GM21576 (cell line): ENCODE measurements around the gene FKBP10.
"Not testable (repeated sequence)": the region's sequence is repeated elsewhere in the genome, so short reads cannot be mapped to it uniquely, and the experiment has no call there.

Experiments
- ATAC-seq: cut with Tn5 transposase; IDR thresholded peaks from one replicate; pipeline ENCODE4 v1.9.1; 2021; ENCODE audit warnings: mild to moderate bottlenecking, moderate library complexity; ENCODE audit not compliant: unreplicated experiment

Gene FKBP10

DNA sequence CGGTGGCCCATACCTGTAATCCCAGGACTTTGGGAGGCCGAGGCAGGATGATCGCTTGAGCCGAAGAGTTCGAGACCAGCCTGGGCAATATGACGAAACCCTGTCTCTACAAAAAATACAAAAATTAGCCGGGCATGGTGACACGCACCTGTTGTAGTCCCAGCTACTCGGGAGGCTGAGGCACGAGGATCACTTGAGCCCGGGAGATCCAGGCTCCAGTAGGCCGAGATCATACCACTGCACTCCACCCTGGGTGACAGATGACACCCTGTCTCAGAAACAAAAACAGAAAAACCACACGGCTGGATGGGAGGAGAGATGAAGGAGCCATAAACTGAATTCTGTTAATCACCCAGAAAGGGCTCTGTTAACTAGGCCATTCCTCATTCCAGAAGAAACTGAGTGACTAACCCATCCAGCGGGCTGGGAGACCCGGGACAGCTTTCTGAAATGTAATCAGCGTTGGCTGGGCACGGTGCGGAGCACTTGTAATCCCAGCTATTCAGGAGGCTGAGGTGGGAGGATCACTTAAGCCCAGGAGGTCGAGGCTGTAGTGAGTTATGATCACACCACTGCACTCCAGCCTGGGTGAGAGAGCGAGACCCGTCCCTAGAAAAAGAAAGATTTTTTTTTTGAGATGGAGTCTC is 23.9 kb downstream of the FKBP10 start:
- no peak for ATAC-seq

DNA sequence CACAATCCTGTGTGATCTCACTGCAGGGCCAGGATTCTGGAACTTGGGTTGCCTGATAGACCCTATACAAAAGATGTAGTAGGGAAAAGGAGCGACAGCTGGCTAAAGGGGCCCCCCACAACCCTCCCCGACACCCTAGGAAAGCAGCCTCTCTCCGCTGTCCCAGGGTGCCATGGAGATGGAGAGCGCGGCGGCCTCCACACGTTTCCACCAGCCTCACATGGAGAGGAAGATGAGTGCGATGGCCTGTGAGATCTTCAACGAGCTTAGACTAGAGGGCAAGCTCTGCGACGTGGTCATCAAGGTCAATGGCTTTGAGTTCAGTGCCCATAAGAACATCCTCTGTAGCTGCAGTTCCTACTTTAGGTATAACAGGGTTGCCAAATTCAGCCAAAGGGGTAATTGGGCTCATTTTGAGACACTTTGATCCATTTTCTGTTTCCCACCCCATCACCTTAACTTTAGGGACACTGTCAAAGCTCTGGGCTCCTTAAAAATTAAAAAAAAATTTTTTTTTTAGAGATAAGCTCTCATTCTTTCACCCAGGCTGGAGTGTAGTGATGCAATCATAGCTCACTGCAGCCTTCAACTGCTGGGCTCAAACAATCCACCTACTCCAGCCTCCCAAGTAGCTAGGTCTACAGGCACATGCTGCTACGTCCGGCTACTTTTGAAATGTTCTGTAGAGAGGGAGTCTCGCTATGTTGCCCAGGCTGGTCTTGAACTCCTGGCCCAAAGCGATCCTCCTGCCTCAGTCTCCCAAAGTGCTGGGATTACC is 25.1 kb downstream of the FKBP10 start, which contains the start of gene KLHL10:
Gene KLHL10 (plus strand): TSS at position 65 of the 778 bp plus-strand sequence. CDS start 108 bp downstream, at position 173.
- ATAC-seq, result no peak

DNA sequence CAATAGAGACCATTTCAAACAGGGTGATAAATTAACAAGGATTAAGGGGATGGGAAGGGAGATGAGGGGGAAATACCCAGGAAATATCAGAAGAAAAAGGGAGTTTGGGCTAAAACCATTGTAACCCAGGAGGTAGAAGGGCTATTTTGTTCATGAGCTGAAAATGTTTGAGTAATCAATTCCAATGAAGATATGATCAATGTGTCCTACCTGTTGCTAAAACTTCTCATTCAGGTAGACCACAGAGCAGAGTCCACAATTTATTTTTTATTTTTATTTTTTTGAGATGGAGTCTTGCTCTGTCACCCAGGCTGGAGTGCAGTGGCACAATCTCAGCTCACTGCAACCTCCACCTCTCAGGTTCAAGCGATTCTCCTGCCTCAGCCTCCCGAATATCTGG is 26.6 kb downstream of the FKBP10 start:
- not testable (repeated sequence) for ATAC-seq

DNA sequence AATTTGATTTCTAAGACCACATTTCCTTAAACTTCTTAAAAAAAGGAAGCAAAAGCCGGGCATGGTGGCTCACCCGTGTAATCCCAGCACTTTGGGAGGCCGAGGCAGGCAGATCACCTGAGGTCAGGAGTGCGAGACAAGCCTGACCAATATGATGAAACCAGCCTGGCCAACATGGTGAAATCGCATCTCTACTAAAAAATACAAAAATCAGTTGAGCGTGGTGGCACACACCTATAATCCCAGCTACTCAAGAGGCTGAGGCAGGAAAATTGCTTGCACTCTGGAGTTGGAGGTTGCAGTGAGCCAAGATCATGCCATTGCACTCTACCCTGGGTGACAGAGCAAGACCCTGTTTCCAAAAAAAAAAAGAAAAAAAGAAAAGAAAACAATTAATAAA is 28.0 kb downstream of the FKBP10 start:
- not testable (repeated sequence) for ATAC-seq

DNA sequence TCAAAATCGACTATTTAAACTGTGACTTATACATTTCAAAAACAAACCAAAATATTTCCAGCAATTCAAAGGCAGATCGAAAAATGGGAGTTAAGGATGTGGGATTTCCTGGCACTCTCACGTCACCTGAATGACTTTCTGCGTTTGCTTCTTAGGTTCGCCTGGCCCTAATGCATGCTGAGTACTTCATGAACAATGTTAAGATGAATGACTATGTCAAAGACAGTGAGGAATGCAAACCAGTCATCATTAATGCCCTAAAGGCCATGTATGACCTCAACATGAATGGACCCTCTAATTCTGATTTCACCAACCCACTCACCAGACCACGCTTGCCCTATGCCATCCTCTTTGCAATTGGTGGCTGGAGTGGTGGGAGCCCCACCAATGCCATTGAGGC is 32.2 kb downstream of the FKBP10 start:
- no peak for ATAC-seq

DNA sequence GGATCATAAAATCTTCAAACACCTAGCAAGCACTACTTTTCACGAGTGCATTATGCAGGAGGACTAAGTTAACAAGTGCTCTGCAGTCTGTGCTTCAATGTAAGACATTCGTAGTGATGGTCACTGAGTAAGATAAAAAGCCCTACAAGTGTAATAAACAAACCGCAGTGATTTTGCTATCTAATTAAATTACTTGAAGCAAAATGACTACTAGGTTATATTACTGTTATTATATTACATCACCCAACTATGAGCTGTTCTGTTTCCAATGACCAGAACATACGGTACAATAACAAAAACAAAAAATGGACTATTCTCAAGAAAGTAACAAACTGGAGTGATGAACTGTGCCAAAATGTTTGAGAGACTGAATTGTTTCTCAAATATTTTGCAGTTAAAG is 36.0 kb downstream of the FKBP10 start:
- ATAC-seq, result no peak

DNA sequence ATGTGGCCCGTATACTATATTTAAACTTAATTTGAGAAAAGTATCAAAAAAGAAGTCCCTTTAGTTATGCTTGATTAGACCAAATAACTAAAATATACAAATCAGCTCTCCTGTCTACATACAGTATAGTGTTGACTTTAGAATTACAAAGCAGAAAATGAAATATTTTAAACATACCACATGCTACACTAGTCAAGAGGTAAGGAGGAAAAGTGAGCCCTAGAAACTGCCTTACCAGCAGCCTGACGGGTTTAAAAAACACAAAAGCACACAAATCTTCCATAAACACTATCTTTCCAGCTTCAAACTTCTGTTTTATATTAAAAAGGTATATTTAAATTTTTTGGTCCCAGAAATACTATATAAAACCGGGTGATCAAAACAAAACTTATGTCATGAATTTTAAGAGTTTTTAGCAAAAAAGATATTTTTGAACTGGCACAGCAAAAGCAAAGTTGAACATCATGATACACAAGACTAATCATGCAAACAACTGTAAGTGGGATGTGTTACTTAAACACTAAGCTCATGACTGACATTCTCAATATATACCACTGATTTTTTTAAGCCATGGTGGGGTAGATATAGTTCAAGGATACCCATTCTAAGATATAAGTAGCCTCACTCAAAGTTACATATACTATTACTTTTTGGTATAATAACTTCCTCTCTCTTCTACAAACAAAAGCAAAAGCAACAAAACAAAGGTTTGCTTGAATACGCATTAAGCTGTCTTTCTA is 36.6 kb downstream of the FKBP10 start:
- ATAC-seq, result no peak

DNA sequence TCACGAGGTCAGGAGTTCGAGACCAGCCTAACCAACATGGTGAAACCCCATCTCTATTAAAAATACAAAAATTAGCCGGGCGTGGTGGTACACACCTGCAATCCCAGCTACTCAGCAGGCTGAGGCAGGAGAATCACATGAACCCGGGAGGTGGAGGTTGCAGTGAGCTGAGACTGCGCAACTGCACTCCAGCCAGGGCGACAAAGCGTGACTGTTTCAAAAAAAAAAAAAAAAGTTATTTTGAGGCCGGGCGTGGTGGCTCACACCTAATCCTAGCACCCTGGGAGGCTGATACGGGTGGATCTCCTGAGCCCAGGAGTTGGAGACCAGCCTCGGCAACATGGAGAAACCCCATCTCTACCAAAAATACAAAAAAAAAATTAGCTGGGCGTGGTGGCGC is 38.6 kb downstream of the FKBP10 start:
- not testable (repeated sequence) for ATAC-seq

DNA sequence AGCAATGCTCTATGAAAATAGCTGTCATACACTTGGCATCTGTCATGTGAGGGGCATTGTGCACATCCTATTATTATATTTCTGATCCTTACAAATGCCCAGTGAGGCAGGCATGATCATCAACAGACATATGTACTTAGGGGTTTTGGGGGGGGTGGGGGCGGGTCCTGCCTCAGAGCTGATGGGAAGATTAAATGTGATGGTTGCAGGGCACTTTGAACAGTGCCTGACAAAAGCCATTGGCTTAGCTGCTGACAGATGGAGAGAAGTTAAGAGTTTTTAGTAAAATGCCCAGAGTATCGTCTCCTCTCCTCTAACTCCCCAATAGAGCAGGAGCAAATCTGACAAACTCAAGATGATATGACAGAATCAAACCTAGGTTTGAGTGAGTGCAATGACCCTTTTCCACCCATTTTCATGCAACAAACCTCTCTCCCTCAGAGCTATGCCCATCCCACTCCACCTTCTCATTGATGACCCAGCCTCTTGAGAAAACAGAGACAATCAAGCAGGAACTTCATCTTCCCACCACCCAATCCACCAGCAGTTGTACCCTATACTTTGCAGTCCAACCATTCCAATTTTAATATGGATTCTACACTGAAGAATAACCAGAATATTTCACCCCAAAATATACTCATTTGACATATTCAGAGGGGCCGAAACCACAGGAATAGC is 47.6 kb downstream of the FKBP10 start:
- no peak for ATAC-seq

DNA sequence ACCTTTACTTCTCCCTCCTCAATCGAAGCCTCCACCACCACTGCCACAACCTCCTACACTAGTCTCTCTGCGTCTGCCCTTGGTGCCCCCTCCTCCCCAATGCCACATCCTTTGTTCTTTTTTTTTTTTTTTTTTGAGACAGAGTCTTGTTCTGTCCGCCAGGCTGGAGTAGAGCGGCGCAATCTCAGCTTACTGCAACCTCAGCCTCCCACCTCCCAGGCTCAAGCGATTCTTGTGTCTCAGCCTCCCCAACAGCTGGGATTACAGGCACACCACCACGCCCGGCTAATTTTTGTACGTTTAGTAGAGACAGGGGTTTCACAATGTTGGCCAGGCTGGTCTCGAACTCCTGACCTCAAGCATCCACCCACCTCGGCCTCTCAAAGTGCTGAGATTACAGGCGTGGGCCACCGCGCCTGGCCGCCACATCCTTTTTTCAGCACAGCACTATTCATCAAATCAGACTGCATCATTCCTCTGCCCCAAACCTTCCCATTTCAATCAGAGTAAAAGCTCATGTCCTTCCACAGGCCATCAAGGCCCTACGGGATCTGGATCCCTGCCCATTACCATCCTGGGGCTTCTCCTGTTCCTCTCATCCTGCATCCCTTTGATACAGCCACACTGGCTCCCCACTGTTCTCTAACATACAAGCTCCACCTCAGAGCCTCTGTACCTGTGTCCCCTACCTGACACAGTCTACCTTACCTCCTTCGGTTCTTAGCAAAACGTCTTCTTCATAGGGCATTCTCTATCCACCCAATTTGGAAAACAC is 50.5 kb downstream of the FKBP10 start:
- no peak for ATAC-seq

DNA sequence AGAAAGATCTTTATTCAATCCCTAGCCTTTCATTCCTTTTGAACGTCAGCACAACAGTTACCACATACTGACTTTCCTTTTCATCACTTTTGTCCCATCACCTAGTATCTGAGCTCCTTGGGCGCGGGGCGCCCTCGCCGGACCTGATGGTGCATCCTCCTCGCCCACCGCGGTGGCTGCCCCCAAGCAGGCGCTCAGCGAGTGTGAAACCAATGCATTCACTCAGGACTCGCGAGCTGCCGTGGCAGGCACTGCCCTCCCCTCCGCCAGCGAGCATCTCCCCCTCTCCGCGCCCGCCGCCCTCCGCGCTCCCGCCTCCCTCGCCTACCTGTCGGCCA is 51.7 kb downstream of the FKBP10 start:
- peak; percentile 25 for ATAC-seq

DNA sequence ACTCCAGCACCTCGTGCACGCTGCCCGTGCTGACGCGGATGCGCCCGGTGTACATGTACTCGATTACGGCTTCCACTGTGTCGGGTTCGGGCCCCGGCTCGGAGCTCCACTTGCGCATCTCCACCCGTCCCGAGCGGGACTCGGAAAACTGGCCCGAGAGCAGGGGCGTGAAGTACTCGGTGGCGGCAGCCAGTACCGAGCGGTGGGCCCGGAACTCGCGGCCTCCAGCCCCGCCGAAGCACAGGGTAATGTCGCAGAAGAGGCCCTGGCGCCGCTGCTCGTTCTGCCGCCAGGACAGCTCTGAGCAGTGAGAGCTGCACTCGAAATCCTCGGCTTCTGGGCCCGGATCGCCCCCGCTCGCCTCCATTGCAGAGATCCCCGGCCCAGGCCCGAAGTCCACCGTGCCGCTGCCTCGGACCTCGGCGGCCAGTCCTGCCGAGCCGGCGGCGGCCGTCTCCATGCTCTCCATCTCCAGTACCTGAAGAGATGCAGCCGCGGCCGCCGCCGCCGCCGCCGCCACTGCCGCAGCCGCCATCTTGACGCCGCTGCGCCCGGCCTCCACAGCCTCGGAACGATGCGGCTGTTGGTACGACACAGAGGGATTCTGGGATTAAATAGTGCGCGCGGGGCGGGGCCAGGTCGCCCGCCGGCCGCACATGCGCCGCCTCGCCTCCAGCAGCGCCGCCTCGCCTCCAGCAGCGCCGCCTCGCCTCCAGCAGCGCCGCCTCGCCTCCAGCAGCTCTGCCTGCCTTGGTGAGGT is 52.2 kb downstream of the FKBP10 start, which contains the start of gene KLHL11:
Gene KLHL11 (minus strand): TSS at position 588 of the 760 bp plus-strand sequence. CDS start 53 bp downstream, at position 535.
- peak; percentile 77 for ATAC-seq

DNA sequence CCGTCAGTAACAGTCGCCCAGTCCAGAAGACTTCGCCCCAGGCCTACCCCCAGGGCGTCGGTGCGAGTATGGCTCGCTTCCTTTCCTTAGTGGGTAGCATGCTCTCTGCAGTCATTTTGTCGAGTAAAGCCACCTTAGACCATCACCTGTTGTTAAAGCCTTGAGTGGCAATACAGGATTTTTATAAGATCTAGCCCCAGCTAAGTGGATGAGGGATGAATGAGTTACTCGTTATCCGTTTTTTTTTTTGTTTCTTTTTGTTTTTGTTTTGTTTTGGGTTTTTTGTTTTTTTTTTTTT is 52.7 kb downstream of the FKBP10 start:
- ATAC-seq, result no peak

DNA sequence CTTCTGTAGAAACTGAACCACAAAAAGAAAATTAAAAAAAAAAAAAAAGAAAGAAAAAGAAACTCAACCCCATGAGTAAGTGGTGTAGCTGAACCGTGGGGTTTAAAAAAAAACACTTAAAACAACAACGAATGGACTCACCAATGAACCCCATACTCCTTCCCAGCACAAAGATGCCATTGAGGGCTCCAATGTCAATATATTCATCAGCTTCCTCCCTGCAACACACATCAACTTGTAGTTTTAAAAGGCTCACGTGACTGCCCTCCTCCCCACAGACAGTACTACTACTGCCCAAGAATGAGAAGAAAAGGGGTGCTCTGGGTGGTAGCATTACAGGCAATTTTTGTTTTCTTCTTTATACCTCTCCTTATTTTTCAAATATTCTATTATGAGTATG is 55.8 kb downstream of the FKBP10 start:
- no peak for ATAC-seq

DNA sequence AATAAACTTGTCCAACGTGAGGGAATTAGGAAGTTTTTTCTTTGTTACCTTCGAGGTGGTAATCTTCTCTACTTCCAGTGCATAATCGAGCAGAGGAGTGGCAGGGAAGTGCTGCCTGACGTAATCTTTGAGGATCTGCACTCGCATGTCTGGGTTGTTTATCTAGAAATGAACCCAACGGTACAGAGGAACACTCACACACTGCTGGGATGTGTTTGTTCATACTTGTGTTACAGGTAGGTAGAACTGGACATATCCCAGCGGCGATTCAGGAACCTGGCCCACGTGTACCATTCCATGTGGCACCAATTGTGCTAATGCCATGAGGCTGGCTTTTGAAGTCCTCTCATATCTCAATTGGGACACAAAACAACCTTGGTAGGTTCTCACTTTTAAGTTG is 56.6 kb downstream of the FKBP10 start:
- no peak for ATAC-seq

DNA sequence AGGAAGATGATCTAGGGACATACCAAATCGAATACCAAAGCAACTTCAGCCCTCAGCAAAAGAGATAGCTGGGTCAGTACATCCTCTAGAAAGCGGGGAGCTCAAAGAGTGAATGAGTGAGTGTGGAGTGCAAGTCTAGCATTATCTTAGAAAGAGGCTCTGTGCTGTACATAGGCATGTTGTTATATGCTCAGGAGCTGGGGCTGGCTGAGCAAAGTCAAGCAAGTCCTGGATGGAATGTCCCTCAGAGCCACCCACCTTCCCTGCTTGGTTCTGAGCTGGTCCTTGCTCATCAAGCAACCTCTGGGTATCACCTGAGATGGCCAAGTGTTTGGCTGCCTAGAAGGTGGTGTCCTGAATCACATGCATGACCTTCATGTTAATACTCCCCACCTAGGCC is 57.3 kb downstream of the FKBP10 start:
- ATAC-seq, result no peak

DNA sequence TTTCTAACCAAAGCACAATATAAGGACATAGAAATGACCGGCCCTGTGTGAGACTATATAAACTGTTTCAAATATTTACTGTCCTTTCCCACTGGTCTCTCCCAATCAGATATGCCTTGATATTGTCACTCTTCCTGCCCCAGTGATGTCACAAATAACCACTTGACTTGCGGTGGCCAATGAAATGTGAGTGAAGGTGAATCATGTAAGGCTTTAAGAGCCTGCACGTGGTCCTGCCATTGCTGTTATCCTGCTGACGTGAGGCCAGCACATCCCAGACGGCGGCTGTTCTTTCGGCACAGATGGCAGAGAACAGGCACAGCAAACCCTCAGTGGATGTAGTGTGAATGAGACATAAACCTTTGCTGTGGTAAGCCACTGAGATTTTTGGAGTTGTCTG is 57.8 kb downstream of the FKBP10 start:
- no peak for ATAC-seq

DNA sequence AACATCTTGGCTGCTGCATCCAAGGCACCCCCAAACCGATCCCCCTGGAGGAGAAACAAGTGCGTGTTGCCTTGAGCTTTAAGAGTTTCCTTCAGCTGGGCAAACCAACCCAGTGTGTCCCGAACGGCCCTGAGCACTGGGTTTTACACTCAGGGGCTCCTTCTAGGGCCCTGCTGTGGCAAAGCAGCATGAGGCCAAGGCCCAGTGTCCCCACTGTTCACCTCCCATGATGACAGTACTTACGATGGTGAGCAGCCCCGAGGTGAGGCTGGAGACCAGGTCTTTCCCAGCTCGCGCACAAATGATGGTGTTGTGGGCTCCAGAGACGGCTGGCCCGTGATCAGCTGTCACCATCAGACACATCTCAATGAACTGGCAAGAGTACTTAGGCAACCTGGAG is 59.0 kb downstream of the FKBP10 start:
- no peak for ATAC-seq
